Left lung (tissue), 10 donors: ENCODE results near the gene C11orf52. TPM values are rescaled to one million over a fixed set of nuclear protein-coding genes. Genes with fewer than 3 reads are reported as not detected.
A peak's percentile ranks its signal among the peaks of the same experiment; 100 is the strongest.
"Not testable (repeated sequence)": the region's sequence is repeated elsewhere in the genome, so short reads cannot be mapped to it uniquely, and the experiment has no call there.

ENCODE experiments used
- ATAC-seq: fragments of 200-7000 bp; cut with Tn5 transposase; one replicate; pipeline ENCODE4 v1.9.1; 2020; ENCODE audit warnings: moderate library complexity
- DNase-seq, 4 donors: peaks; one replicate each; pipeline ENCODE4 v3.0.0-alpha.2; 2013 to 2020
- H3K27ac ChIP-seq, 2 donors: fragments of 200-600 bp; sonication (generic) in 1 of 2; one replicate each; pipeline versions ENCODE4 v1.5.0 to v1.8.0; 2020 to 2021
- H3K27me3 ChIP-seq, 2 donors: fragments of 200-600 bp; sonication (generic) in 1 of 2; one replicate each; pipeline versions ENCODE4 v1.5.0 to v1.8.0; 2020 to 2021
- H3K36me3 ChIP-seq, 2 donors: fragments of 200-600 bp; sonication (generic) in 1 of 2; one replicate each; pipeline versions ENCODE4 v1.5.0 to v1.8.0; 2020 to 2021
- H3K4me1 ChIP-seq, 2 donors: fragments of 200-600 bp; one replicate each; pipeline ENCODE4 v1.8.0; 2021
- H3K4me3 ChIP-seq, 2 donors: fragments of 200-600 bp; sonication (generic) in 1 of 2; one replicate each; pipeline versions ENCODE4 v1.5.0 to v1.8.0; 2020 to 2021; ENCODE audit warnings: mild to moderate bottlenecking in 1 of 2
- H3K9me3 ChIP-seq, 2 donors: fragments of 200-600 bp; sonication (generic) in 1 of 2; one replicate each; pipeline versions ENCODE4 v1.5.0 to v1.8.0; 2020 to 2021
- CTCF ChIP-seq, 2 donors: fragments of 200-600 bp; sonication (generic) in 1 of 2; IDR thresholded peaks; one replicate each; pipeline versions ENCODE4 v1.5.0 to v1.8.0; 2021; ENCODE audit warnings: antibody characterized with exemption in 2 of 2
- intact Hi-C, 2 donors: fragments of 100-400 bp; cut with DNase I; formaldehyde crosslinking; loops; one replicate each; pipeline versions ENCODE4 v1.11.2 to v1.14.2; 2022
- polyA plus RNA-seq, 6 donors: library from polyadenylated mRNA; unstranded; fragments of 120-200 nt; gene quantifications; one replicate each; pipeline ENCODE4 v1.2.1, GENCODE V29; 2013; ENCODE audit not compliant: insufficient read length in 6 of 6
- total RNA-seq, 2 donors: library from RNA; stranded (reverse); fragmentation: NEBNext Ultra II Directional; extraction: Animal tissue kit (Norgen Biotek cat#: 25700); gene quantifications; one replicate each; pipeline ENCODE4 v1.2.1, GENCODE V29; 2021
- donor health status: DM: no; HTN: yes; CAD: no.
- donor health status: DM: no; HTN: no; CAD: no.

The C11orf52 gene
- total and polyA plus RNA-seq, 8 donors: 5.7 to 15.6 (median 9.1) TPM

GRCh38 chr11:111879637-111879960 is 39.1 kb upstream of the C11orf52 start:
- ATAC-seq (peak; percentile 2), DNase-seq (no peak)
- Histone ChIP-seq H3K27me3 (no peaks in the 10 kb centered on the region), H3K4me3 (peak overlapping the region; percentile 52 to 73), H3K4me1 (peaks cover 5 to 19% of the 10 kb centered on the region in 2 donors), H3K36me3 (peaks cover 0 to 14% of the 10 kb centered on the region in 2 donors), H3K27ac (peak overlapping the region; percentile 92 to 97), H3K9me3 (no peaks in the 10 kb centered on the region)
- no peak for TF ChIP-seq CTCF (IDR thresholded peaks at IDR 0.05)
- intact Hi-C loops: loop anchor here in 1 of 2 donors (10.0 kb wide), 1 partner anchor 45 kb away; no protein-coding TSS in a partner anchor

DNA sequence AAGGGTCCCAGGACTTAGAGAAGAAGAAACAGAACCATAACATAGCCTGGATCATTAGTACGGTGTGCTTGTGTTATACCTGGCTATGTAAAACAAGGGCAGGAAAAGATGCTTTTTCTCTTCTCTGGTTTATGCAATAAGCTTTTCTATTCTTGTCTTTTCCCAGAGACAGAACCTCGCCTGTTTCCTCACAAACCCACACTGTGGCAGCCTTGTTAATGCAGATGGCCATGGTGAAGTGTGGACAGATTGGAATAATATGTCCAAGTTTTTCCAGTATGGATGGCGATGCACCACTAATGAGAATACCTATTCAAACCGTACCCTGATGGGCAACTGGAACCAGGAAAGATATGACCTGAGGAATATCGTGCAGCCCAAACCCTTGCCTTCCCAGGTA is 36.5 kb upstream of the C11orf52 start:
- H3K27ac ChIP-seq: no peak overlapping the region
- H3K9me3 ChIP-seq: no peaks in the 10 kb centered on the region
- intact Hi-C loops: no loop called here
- peaks cover 5 to 19% of the 10 kb centered on the region in 2 donors for H3K4me1 ChIP-seq
- ATAC-seq (no peak), DNase-seq (no peak)
- H3K36me3 ChIP-seq: peaks cover 0 to 3% of the 10 kb centered on the region in 2 donors
- no peaks in the 10 kb centered on the region for H3K27me3 ChIP-seq
- no peak for TF ChIP-seq CTCF (IDR thresholded peaks at IDR 0.05)
- no peak overlapping the region for H3K4me3 ChIP-seq

- H3K27ac ChIP-seq, DNase-seq, H3K4me3 ChIP-seq, H3K36me3 ChIP-seq, ATAC-seq, H3K9me3 ChIP-seq, H3K27me3 ChIP-seq, intact Hi-C loops, H3K4me1 ChIP-seq: not testable (repeated sequence)
These were observed 33.7 kb upstream of the C11orf52 start for GRCh38 chr11:111885053-111885452.

- no peak for DNase-seq
- intact Hi-C loops: no loop called here
- Histone ChIP-seq H3K4me1 (no peaks in the 10 kb centered on the region), H3K36me3 (peaks cover 0 to 3% of the 10 kb centered on the region in 2 donors), H3K27ac (no peak overlapping the region), H3K9me3 (no peaks in the 10 kb centered on the region), H3K27me3 (no peaks in the 10 kb centered on the region), H3K4me3 (no peak overlapping the region)
- no peak for ATAC-seq
- no peak for TF ChIP-seq CTCF (IDR thresholded peaks at IDR 0.05)
These were observed 32.7 kb upstream of the C11orf52 start for GRCh38 chr11:111886032-111886431.

DNA sequence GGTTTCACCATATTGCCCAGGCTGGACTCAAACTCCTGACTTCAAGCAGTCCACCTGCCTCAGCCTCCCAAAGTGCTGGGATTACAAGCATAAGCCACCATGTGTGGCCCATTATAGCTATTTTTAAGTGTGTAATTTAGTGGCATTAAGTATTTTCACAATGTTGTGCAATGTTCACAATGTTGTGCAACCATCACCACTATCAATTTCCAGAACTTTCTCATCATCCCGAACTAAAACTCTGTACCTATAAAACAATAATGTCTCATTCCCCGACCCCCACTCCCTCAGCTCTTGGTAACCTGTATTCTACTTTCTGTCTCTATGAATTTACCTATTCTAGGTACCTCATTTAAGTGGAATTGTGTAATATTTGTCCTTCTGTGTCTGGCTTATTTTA is 31.9 kb upstream of the C11orf52 start:
- Histone ChIP-seq H3K27me3 (no peaks in the 10 kb centered on the region), H3K4me3 (no peak overlapping the region), H3K27ac (no peak overlapping the region), H3K4me1 (no peaks in the 10 kb centered on the region), H3K9me3 (no peaks in the 10 kb centered on the region), H3K36me3 (peaks cover 0 to 3% of the 10 kb centered on the region in 2 donors)
- no peak for DNase-seq
- intact Hi-C loops: no loop called here
- ATAC-seq: no peak
- no peak for TF ChIP-seq CTCF (IDR thresholded peaks at IDR 0.05)

- Histone ChIP-seq H3K4me3 (no peak overlapping the region), H3K27ac (no peak overlapping the region), H3K36me3 (no peaks in the 10 kb centered on the region), H3K4me1 (no peaks in the 10 kb centered on the region), H3K27me3 (peaks cover 0 to 5% of the 10 kb centered on the region in 2 donors), H3K9me3 (peaks cover 0 to 2% of the 10 kb centered on the region in 2 donors)
- no peak for DNase-seq
- no peak for ATAC-seq
- no peak for TF ChIP-seq CTCF (IDR thresholded peaks at IDR 0.05)
- intact Hi-C loops: no loop called here
These were observed 13.3 kb upstream of the C11orf52 start for GRCh38 chr11:111905411-111905810.
